H9 (cell line): ENCODE results near the gene UBL4A. TPM values are rescaled to one million over a fixed set of nuclear protein-coding genes. Genes with fewer than 3 reads are reported as not detected.

Experiments
- DNase-seq: peaks from one replicate; pipeline ENCODE4 v3.0.0-alpha.2; 2017
- H2AFZ ChIP-seq: one replicate; pipeline ENCODE4 v1.6.1; 2013; ENCODE audit warnings: mild to moderate bottlenecking, low read length, control low read depth, moderate library complexity
- H2AK5ac ChIP-seq: 2 replicates; pipeline ENCODE4 v1.6.1; 2013; ENCODE audit warnings: low read length, control low read depth, mixed read lengths; ENCODE audit not compliant: insufficient read length
- H2BK120ac ChIP-seq: one replicate; pipeline ENCODE4 v1.6.1; 2013; ENCODE audit warnings: low read depth, mild to moderate bottlenecking, low read length, control low read depth, inconsistent platforms; ENCODE audit not compliant: poor library complexity, severe bottlenecking
- H2BK12ac ChIP-seq: 2 replicates; pipeline ENCODE4 v1.6.1; 2013; ENCODE audit warnings: low read length, control low read depth, mixed read lengths, low read depth; ENCODE audit not compliant: insufficient read length
- H2BK15ac ChIP-seq: 2 replicates; pipeline ENCODE4 v1.6.1; 2013; ENCODE audit warnings: low read depth, low read length, control low read depth
- H2BK20ac ChIP-seq: one replicate; pipeline ENCODE4 v1.6.1; 2013; ENCODE audit warnings: low read depth, mild to moderate bottlenecking, low read length, control low read depth, inconsistent platforms; ENCODE audit not compliant: poor library complexity, severe bottlenecking
- H2BK5ac ChIP-seq: 2 replicates; pipeline ENCODE4 v1.6.1; 2013; ENCODE audit warnings: low read length, control low read depth, mixed read lengths; ENCODE audit not compliant: insufficient read length
- H3K14ac ChIP-seq: 2 replicates; pipeline ENCODE4 v1.6.1; 2013; ENCODE audit warnings: low read length, control low read depth; ENCODE audit not compliant: insufficient read depth
- H3K18ac ChIP-seq: 2 replicates; pipeline ENCODE4 v1.6.1; 2013; ENCODE audit warnings: low read depth, mild to moderate bottlenecking, mixed read lengths, low read length, control low read depth; ENCODE audit not compliant: insufficient read length
- H3K23ac ChIP-seq: 2 replicates; pipeline ENCODE4 v1.6.1; 2013; ENCODE audit warnings: low read length, control low read depth, mixed read lengths, low read depth; ENCODE audit not compliant: insufficient read length
- H3K23me2 ChIP-seq: 2 replicates; pipeline ENCODE4 v1.6.1; 2013; ENCODE audit warnings: low read depth, mild to moderate bottlenecking, mixed read lengths, low read length, control low read depth; ENCODE audit not compliant: insufficient read length, poor library complexity, severe bottlenecking
- H3K27ac ChIP-seq: 2 replicates; pipeline ENCODE4 v1.5.1; 2013; ENCODE audit warnings: low read length, control low read depth, mixed read lengths, low read depth; ENCODE audit not compliant: insufficient read length
- H3K27me3 ChIP-seq: 2 replicates; pipeline ENCODE4 v1.6.1; 2013; ENCODE audit warnings: low read length, control low read depth, inconsistent platforms; ENCODE audit not compliant: insufficient read depth
- H3K4ac ChIP-seq: 2 replicates; pipeline ENCODE4 v1.6.1; 2013; ENCODE audit warnings: low read depth, mild to moderate bottlenecking, control low read depth, inconsistent platforms, low read length, moderate library complexity
- H3K4me1 ChIP-seq: 2 replicates; pipeline ENCODE4 v1.6.1; 2013; ENCODE audit warnings: low read length, control low read depth, inconsistent platforms; ENCODE audit not compliant: insufficient read depth
- H3K4me2 ChIP-seq: 2 replicates; pipeline ENCODE4 v1.6.1; 2013; ENCODE audit warnings: low read length, control low read depth, mixed read lengths; ENCODE audit not compliant: insufficient read length, insufficient read depth
- H3K56ac ChIP-seq: 2 replicates; pipeline ENCODE4 v1.6.1; 2013; ENCODE audit warnings: low read depth, mild to moderate bottlenecking, mixed read lengths, low read length, control low read depth; ENCODE audit not compliant: insufficient read length
- H3K79me1 ChIP-seq: 2 replicates; pipeline ENCODE4 v1.6.1; 2013; ENCODE audit warnings: low read depth, mild to moderate bottlenecking, moderate library complexity, low read length, control low read depth, inconsistent platforms; ENCODE audit not compliant: insufficient read depth, poor library complexity, severe bottlenecking
- H3K79me2 ChIP-seq: 2 replicates; pipeline ENCODE4 v1.6.1; 2013; ENCODE audit warnings: low read length, control low read depth, inconsistent platforms; ENCODE audit not compliant: insufficient read depth
- H3K9ac ChIP-seq: 2 replicates; pipeline ENCODE4 v1.6.1; 2013; ENCODE audit warnings: low read length, control low read depth, mixed read lengths; ENCODE audit not compliant: insufficient read length; ENCODE audit errors: extremely low read depth
- H3K9me3 ChIP-seq: one replicate; pipeline ENCODE4 v1.6.1; 2013; ENCODE audit warnings: low read depth, low read length, inconsistent platforms; ENCODE audit not compliant: control insufficient read depth
- H3T11ph ChIP-seq: one replicate; pipeline ENCODE4 v1.6.1; 2013; ENCODE audit warnings: mild to moderate bottlenecking, low read length, control low read depth, inconsistent platforms
- H4K20me1 ChIP-seq: one replicate; pipeline ENCODE4 v1.6.1; 2013; ENCODE audit not compliant: control insufficient read depth, insufficient read length, insufficient read depth
- H4K5ac ChIP-seq: 2 replicates; pipeline ENCODE4 v1.6.1; 2013; ENCODE audit warnings: low read depth, mild to moderate bottlenecking, mixed read lengths, low read length, control low read depth; ENCODE audit not compliant: insufficient read length
- H4K8ac ChIP-seq: replicated peaks from 2 replicates; pipeline ENCODE4 v1.6.1; 2013; ENCODE audit warnings: low read length, control low read depth, mixed read lengths, low read depth; ENCODE audit not compliant: insufficient read length
- H4K91ac ChIP-seq: 2 replicates; pipeline ENCODE4 v1.6.1; 2013; ENCODE audit warnings: low read depth, mild to moderate bottlenecking, moderate library complexity, mixed read lengths, low read length, control low read depth; ENCODE audit not compliant: insufficient read length
- H3K27ac Mint-ChIP-seq, 3 experiments: 2 replicates in 2 of 3; 3 replicates in 1 of 3; pipeline ENCODE4 v1.8.0; 2020 to 2021; ENCODE audit warnings: mixed read lengths in 3 of 3, mild to moderate bottlenecking in 1 of 3, moderate library complexity in 1 of 3
- H3K27me3 Mint-ChIP-seq: 2 replicates; pipeline ENCODE4 v1.8.0; 2021; ENCODE audit warnings: low read depth, mild to moderate bottlenecking, moderate library complexity, mixed read lengths
- H3K36me3 Mint-ChIP-seq, 3 experiments: 2 replicates in 2 of 3; 3 replicates in 1 of 3; pipeline ENCODE4 v1.8.0; 2020 to 2021; ENCODE audit warnings: low read depth in 3 of 3, mixed read lengths in 3 of 3; ENCODE audit not compliant: insufficient read depth in 1 of 3
- H3K4me1 Mint-ChIP-seq, 2 experiments: 2 replicates each; pipeline ENCODE4 v1.8.0; 2020; ENCODE audit warnings: mixed read lengths in 2 of 2
- H3K4me3 Mint-ChIP-seq, 2 experiments: 2 replicates in 1 of 2; 3 replicates in 1 of 2; pipeline ENCODE4 v1.8.0; 2020 to 2021; ENCODE audit warnings: mild to moderate bottlenecking in 2 of 2, mixed read lengths in 2 of 2, moderate library complexity in 1 of 2
- H3K9me3 Mint-ChIP-seq, 2 experiments: 2 replicates in 1 of 2; 3 replicates in 1 of 2; pipeline ENCODE4 v1.8.0; 2020; ENCODE audit warnings: mild to moderate bottlenecking in 2 of 2, mixed read lengths in 2 of 2, moderate library complexity in 1 of 2
- CTCF ChIP-seq: fragments of 200-600 bp; sonication (generic); conservative IDR thresholded peaks from 3 replicates; pipeline ENCODE4 v1.8.0; 2021; ENCODE audit warnings: antibody characterized with exemption, mild to moderate bottlenecking
- WGBS: extraction: QIAGEN DNeasy Blood & Tissue Kit; methylation state at CpG from one replicate; pipeline ENCODE4 v1.1.7; 2013; ENCODE audit warnings: missing lambda C conversion rate, low lambda C conversion rate, mixed read lengths; ENCODE audit not compliant: insufficient read length; ENCODE audit errors: extremely low coverage; 5-methylcytosine and 5-hydroxymethylcytosine counted together
- total RNA-seq: library from RNA; stranded (reverse); gene quantifications from 2 replicates; pipeline ENCODE4 v1.2.1, GENCODE V29; 2021

Gene UBL4A
- total RNA-seq, 1 experiment from 2014 or later = 30.9 TPM

GRCh38 chrX:154469880-154470279 is 16.5 kb downstream of the UBL4A start:
- no CpG with 5 or more reads among the region's 18 CpGs for WGBS
- H3K79me1 ChIP-seq = no peaks in the 10 kb centered on the region
- Mint-ChIP-seq H3K27ac (no peak overlapping the region), H3K27me3 (no peaks in the 10 kb centered on the region; the same call in 1 of the 2 replicates), H3K4me1 (no peaks in the 10 kb centered on the region), H3K9me3 (peaks cover 58 to 86% of the 10 kb centered on the region in 2 experiments), H3K4me3 (no peak overlapping the region), H3K36me3 (peaks cover 15 to 63% (median 59%) of the 10 kb centered on the region in 3 experiments)
- H2BK120ac ChIP-seq = no peak overlapping the region
- H4K91ac ChIP-seq = no peak overlapping the region
- H3T11ph ChIP-seq = no peak overlapping the region
- no peaks in the 10 kb centered on the region for H4K20me1 ChIP-seq
- no peak overlapping the region for H3K18ac ChIP-seq
- H3K23me2 ChIP-seq = no peaks in the 10 kb centered on the region
- no peak overlapping the region for H3K4me2 ChIP-seq
- no peak overlapping the region for H4K8ac ChIP-seq
- TF ChIP-seq CTCF = no peak
- H2AFZ ChIP-seq = no peak overlapping the region
- H3K79me2 ChIP-seq = no peaks in the 10 kb centered on the region
- no peak overlapping the region for H3K56ac ChIP-seq
- H2BK12ac ChIP-seq = no peak overlapping the region
- no peak for DNase-seq
- H3K27ac ChIP-seq = no peak overlapping the region
- H3K23ac ChIP-seq = no peak overlapping the region
- no peak overlapping the region for H2AK5ac ChIP-seq
- H2BK20ac ChIP-seq = no peak overlapping the region
- H4K5ac ChIP-seq = no peak overlapping the region
- no peaks in the 10 kb centered on the region for H3K4me1 ChIP-seq
- no peak overlapping the region for H2BK15ac ChIP-seq
- H2BK5ac ChIP-seq = no peak overlapping the region
- H3K4ac ChIP-seq = no peak overlapping the region
- peaks cover 27% of the 10 kb centered on the region for H3K9me3 ChIP-seq
- no peak overlapping the region for H3K14ac ChIP-seq
- no peaks in the 10 kb centered on the region for H3K27me3 ChIP-seq
- no peak overlapping the region for H3K9ac ChIP-seq
